Ishikawa (cell line): Measurements from ENCODE around the gene SPRR2F.

Experiments used
- EP300 ChIP-seq: IDR thresholded peaks from 2 replicates; pipeline ENCODE4 v1.6.1; 2012; ENCODE audit warnings: borderline replicate concordance
- TAF1 ChIP-seq: IDR thresholded peaks from 2 replicates; pipeline ENCODE4 v1.6.1; 2012; ENCODE audit warnings: low read depth, mild to moderate bottlenecking
- USF1 ChIP-seq: IDR thresholded peaks from 2 replicates; pipeline ENCODE4 v1.6.1; 2012

- no peak for TF ChIP-seq USF1
- TF ChIP-seq EP300: no peak
- no peak for TF ChIP-seq TAF1
These were observed 31.6 kb downstream of the SPRR2F start for GRCh38 chr1:153081736-153082135.
